ENCODE results near the gene BABAM2. TPM values are rescaled to one million over a fixed set of nuclear protein-coding genes. Genes with fewer than 3 reads are reported as not detected.
A peak's percentile ranks its signal among the peaks of the same experiment; 100 is the strongest.

The BABAM2 gene
- total RNA-seq, 1 donor from 2014 or later = 41.0 TPM

DNA sequence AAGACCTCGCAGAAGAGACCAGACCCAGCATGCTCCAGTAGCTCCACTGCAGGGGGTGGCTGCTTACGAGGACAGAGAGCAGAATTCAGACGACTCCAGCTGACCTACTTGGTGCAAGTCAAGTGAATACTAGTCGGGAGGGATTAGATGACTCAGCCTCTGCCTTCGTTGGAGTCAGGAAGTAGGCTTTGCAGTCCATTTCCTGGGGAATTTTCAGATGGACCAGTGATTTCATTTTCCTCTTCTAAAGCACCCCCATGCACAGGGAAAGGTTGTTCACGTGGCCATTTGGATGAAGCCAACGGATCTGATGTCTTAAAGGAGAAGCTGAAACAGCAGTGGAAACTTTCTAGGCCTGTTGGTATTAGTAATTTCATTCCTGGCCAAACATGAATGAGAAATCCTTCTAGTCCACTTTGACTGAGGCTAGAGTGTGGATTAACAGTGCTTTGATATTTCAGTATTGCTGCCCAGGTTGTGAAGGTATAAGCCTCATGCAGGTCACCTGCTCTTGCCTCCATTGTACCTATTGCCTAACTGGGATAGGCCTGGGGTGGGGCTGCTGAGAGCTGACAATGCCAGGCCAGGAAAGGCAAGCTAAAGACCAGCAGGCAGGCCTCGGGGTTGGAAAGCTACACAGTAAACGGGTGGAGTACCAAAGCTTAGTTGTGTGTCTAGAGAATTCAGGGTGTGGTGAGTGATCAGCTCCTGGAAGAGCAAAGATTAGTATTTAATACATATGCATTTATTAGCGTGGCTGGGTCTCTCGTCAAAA lies 384.6 kb downstream of the BABAM2 start:
- peaks cover 58% of the 10 kb centered on the region for H3K4me1 ChIP-seq
- no peaks in the 10 kb centered on the region for H3K36me3 ChIP-seq
- no peak overlapping the region for H3K4me3 ChIP-seq
- DNase-seq (ENCODE audit: extremely low spot score in 2 of 2) = no peak
- H3K27me3 ChIP-seq = no peaks in the 10 kb centered on the region
- no peak for TF ChIP-seq POLR2A (IDR thresholded peaks at IDR 0.05)
- peak; percentile 13 to 90 for TF ChIP-seq POLR2AphosphoS5 (IDR thresholded peaks at IDR 0.05; ENCODE audit: insufficient read depth in 1 of 2, low read depth in 1 of 2)
- intact Hi-C loops (cut with DNase I) = no loop called here
- H3K9me3 ChIP-seq = no peaks in the 10 kb centered on the region
- H3K27ac ChIP-seq = peak overlapping the region; percentile 70

DNA sequence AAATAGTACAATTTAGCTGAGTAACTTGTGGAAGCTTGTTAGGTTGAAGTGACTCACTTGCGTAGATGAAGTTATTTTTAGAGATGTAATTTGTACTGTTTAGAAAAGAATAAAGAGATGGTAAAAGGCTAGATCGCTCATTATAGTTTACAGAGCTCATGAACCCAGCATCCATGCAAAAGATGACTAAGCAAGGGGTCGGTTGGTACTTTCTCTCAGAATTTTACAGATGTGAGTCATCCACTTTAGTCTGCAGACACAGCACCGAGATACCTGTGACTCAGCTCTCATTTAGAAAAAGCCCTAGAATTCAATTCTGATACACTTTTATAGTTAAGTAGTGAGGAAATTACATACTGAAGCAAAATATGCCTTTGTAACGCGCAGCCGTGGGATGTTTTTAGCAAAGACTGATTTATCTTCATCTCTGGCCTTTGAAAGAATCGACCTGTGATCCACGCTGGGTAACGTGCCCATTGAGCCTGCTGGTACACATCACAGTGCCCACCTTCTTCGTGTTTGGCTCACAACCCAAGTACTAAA lies 385.6 kb downstream of the BABAM2 start:
- Histone ChIP-seq H3K4me1 (peaks cover 51% of the 10 kb centered on the region), H3K9me3 (no peaks in the 10 kb centered on the region), H3K36me3 (no peaks in the 10 kb centered on the region), H3K27ac (peak overlapping the region; percentile 70), H3K27me3 (no peaks in the 10 kb centered on the region), H3K4me3 (no peak overlapping the region)
- TF ChIP-seq POLR2AphosphoS5 (IDR thresholded peaks at IDR 0.05; ENCODE audit: insufficient read depth in 1 of 2, low read depth in 1 of 2) = peak; percentile 51 to 98
- TF ChIP-seq POLR2A (IDR thresholded peaks at IDR 0.05) = no peak
- no peak for DNase-seq (ENCODE audit: extremely low spot score in 2 of 2)
- intact Hi-C loops (cut with DNase I) = no loop called here

DNA sequence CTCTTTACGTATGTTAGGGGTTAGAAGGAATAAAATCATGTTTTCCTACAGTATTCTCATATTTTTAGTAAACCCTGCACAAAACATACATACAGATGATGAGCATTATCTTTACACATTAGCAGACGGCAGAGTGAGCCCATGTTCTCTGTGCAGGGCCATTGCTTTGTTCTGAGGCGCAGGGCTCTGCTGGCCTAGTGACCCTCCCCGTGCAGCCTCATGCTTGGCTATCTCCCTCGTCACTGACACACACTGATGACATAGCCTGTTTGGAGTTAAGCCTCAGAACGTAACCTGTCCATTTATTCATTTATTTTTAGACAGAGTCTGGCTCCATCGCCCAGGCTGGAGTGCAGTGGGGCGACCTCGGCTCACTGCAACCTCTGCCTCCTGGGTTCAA lies 386.3 kb downstream of the BABAM2 start:
- H3K27ac ChIP-seq = peak overlapping the region; percentile 70
- TF ChIP-seq POLR2AphosphoS5 (IDR thresholded peaks at IDR 0.05; ENCODE audit: insufficient read depth in 1 of 2, low read depth in 1 of 2) = no peak
- TF ChIP-seq POLR2A (IDR thresholded peaks at IDR 0.05) = no peak
- TF ChIP-seq, protein P1, sequence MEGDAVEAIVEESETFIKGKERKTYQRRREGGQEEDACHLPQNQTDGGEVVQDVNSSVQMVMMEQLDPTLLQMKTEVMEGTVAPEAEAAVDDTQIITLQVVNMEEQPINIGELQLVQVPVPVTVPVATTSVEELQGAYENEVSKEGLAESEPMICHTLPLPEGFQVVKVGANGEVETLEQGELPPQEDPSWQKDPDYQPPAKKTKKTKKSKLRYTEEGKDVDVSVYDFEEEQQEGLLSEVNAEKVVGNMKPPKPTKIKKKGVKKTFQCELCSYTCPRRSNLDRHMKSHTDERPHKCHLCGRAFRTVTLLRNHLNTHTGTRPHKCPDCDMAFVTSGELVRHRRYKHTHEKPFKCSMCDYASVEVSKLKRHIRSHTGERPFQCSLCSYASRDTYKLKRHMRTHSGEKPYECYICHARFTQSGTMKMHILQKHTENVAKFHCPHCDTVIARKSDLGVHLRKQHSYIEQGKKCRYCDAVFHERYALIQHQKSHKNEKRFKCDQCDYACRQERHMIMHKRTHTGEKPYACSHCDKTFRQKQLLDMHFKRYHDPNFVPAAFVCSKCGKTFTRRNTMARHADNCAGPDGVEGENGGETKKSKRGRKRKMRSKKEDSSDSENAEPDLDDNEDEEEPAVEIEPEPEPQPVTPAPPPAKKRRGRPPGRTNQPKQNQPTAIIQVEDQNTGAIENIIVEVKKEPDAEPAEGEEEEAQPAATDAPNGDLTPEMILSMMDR (IDR thresholded peaks at IDR 0.05) = no peak
- no peak overlapping the region for H3K4me3 ChIP-seq
- H3K27me3 ChIP-seq = no peaks in the 10 kb centered on the region
- intact Hi-C loops (cut with DNase I) = no loop called here
- H3K4me1 ChIP-seq = peaks cover 44% of the 10 kb centered on the region
- no peaks in the 10 kb centered on the region for H3K36me3 ChIP-seq
- no peak for DNase-seq (ENCODE audit: extremely low spot score in 2 of 2)
- no peaks in the 10 kb centered on the region for H3K9me3 ChIP-seq

DNA sequence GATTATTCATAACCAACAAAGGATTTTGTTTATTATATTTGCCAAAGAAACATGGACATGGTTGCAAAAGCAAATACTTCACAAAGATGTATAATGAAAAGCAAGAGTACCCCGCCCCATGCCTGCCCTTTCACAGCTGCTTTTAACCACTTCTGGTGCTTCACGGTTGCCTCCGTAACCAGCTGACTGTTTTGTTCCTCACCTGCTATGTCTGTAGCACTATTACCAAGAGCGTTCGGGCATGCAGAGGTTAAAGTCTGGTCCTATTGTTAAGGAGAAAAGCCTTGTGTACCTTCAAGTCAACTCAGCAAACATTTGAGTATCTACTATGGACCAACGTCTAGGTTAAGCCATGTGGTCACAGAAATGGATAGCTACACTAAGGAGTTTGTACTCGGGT lies 386.9 kb downstream of the BABAM2 start:
- Histone ChIP-seq H3K4me3 (no peak overlapping the region), H3K4me1 (peaks cover 44% of the 10 kb centered on the region), H3K27me3 (no peaks in the 10 kb centered on the region), H3K36me3 (no peaks in the 10 kb centered on the region), H3K27ac (peak overlapping the region; percentile 70), H3K9me3 (no peaks in the 10 kb centered on the region)
- intact Hi-C loops (cut with DNase I) = no loop called here
- TF ChIP-seq POLR2AphosphoS5 (IDR thresholded peaks at IDR 0.05; ENCODE audit: insufficient read depth in 1 of 2, low read depth in 1 of 2) = no peak
- no peak for DNase-seq (ENCODE audit: extremely low spot score in 2 of 2)

DNA sequence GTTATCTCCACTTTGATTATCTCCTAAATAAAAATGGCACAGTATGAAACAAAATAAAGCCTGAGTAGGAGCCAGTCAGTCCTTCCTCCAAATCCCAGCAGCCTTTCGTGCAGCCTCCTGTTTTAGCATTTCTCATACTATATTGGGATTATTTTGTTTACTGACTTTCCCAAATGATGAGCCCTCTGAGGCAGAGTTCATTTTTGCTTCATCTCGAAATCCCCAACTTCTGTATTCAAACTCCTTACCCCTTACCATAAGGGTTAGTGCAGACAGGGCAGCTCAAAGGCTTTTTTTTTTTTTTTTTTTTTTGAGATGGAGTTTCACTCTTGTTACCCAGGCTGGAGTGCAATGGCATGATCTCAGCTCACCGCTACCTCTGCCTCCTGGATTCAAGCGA lies 388.8 kb downstream of the BABAM2 start:
- Histone ChIP-seq H3K4me3 (no peak overlapping the region), H3K9me3 (no peaks in the 10 kb centered on the region), H3K4me1 (peaks cover 43% of the 10 kb centered on the region), H3K36me3 (no peaks in the 10 kb centered on the region), H3K27ac (no peak overlapping the region), H3K27me3 (no peaks in the 10 kb centered on the region)
- intact Hi-C loops (cut with DNase I) = no loop called here
- no peak for DNase-seq (ENCODE audit: extremely low spot score in 2 of 2)
- TF ChIP-seq, protein P1 (IDR thresholded peaks at IDR 0.05) = no peak
- TF ChIP-seq POLR2A (IDR thresholded peaks at IDR 0.05) = no peak
- TF ChIP-seq POLR2AphosphoS5 (IDR thresholded peaks at IDR 0.05; ENCODE audit: insufficient read depth in 1 of 2, low read depth in 1 of 2) = no peak

DNA sequence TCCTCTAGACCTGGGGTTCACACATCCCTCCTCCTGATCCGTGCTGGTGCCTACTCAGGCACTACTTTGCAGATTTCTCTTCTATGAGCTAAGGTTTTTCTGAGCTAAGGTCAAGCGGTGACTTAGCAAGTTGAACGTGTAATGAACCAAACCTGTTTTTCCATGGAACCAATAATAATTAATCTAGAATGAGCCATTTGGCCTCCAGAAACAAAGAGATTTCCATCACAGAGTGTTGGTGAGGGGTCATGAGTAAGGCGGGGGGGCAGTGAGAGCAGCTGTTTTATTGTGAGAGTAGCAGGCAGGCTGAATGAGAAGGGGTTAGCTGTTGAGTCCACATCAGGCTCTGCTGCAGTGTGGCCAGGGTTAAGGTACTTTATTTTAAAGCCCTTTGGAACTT lies 390.1 kb downstream of the BABAM2 start:
- no peaks in the 10 kb centered on the region for H3K27me3 ChIP-seq
- intact Hi-C loops (cut with DNase I) = no loop called here
- no peak overlapping the region for H3K27ac ChIP-seq
- H3K9me3 ChIP-seq = no peaks in the 10 kb centered on the region
- H3K4me3 ChIP-seq = no peak overlapping the region
- no peak for TF ChIP-seq POLR2AphosphoS5 (IDR thresholded peaks at IDR 0.05; ENCODE audit: insufficient read depth in 1 of 2, low read depth in 1 of 2)
- TF ChIP-seq POLR2A (IDR thresholded peaks at IDR 0.05) = no peak
- TF ChIP-seq, protein P1 (IDR thresholded peaks at IDR 0.05) = no peak
- peaks cover 30% of the 10 kb centered on the region for H3K4me1 ChIP-seq
- no peaks in the 10 kb centered on the region for H3K36me3 ChIP-seq
- no peak for DNase-seq (ENCODE audit: extremely low spot score in 2 of 2)

Data from vagina (tissue), 2 donors.